GM19035 (cell line): ENCODE data around the gene RBBP8NL.

Source experiments
- ATAC-seq: cut with Tn5 transposase; IDR thresholded peaks from one replicate; pipeline ENCODE4 v1.9.1; 2021; ENCODE audit not compliant: unreplicated experiment

The RBBP8NL gene

DNA sequence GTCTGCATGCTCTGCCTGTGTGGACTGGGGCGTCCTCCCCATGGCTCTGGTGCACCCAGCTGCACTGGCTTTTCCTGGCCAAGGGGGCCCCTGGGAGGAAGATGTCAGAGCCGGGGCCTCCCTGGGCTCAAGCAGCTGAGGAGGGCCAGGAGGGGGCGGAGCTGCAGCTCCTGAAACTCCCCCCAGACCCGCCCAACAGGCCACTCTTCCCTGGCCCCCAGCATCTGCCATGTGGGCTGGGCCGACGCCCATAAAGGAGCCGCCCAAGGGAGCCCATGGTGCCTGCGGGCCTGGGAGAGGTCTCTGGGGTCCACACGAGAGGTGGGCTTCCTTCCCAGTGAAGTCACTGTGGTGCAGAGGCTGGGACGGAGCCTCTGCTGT lies 4.0 kb downstream of the RBBP8NL start:
- no peak for ATAC-seq

DNA sequence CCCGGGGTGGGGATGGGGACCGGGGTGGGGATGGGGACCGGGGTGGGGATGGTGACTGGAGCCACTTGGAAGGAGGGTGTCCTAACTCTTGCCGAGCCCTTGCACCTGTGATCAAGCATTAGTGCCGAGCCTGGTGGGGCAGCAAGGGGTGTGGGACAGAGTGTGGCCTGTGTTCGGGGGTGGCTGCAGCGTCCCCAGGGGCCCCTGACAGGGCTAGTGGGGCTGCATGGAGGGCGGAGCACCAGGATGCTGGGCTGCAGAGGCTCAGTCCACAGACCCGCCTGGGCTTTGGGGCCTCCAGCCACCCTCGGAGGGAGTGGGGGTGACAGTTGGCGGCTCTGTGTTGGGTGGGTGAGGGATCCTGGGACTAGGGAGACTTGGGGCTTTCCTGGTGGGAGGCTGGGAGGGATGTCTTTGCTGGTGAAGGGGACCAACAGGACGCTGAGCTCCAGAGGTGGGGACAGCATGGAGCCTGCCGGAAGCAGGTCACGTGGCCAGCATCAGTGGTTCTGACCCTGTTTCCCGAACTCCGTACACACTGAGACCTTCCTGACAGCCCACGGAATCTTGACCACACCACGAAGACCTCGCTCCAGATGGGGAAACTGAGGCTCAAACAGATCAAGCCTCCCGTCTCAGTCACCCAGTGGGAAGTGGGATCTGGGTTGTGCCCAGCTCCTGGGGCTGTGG lies 4.6 kb downstream of the RBBP8NL start:
- ATAC-seq = no peak

DNA sequence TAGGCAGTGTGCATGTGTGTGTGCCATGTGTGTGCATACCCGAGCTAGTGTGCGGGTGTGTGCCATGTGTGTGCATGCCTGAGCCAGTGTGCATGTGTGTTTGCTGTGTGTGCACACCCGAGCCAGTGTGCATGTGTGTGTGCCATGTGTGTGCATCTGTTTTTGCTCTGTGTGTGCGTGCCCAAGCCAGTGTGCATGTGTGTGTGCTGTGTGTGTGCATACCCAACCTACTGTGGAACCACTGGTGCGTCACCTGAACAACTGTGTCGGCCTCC lies 5.7 kb downstream of the RBBP8NL start:
- ATAC-seq = no peak

DNA sequence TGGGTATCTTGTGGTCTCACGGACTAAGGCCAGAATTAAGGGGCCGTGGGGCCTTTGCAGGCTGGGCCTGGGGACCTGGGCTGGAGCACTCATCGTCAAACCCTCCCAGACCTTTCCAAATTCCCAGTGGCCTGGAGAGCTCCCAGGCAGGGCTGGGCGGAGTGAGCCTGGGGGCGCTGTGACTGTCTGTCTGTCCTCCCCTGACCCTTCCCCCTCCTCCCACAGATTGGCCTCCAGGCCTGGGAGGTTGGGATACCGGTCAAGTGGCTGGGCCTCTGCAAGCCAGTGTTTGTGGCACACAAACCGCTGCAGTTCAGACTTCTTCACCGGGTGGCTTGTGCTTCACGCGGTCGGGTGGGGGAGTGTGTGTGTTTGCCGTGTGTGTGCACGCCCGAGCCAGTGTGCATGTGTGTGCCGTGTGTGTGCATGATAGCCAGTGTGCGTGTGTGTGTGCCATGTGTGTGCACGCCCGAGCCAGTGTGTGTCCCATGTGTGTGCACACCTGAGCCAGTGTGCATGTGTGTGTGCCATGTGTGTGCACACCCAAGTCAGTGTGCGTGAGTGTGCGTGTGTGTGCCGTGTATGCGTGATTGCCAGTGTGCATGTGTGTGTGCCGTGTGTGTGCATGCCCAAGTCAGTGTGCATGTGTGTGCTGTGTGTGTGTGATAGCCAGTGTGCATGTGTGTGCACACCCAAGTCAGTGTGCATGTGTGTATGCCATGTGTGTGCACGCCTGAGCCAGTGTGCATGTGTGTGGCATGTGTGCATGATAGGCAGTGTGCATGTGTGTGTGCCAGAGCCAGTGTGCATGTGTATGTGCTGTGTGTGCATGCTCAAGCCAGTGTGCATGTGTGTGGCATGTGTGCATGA lies 6.3 kb downstream of the RBBP8NL start:
- no peak for ATAC-seq

DNA sequence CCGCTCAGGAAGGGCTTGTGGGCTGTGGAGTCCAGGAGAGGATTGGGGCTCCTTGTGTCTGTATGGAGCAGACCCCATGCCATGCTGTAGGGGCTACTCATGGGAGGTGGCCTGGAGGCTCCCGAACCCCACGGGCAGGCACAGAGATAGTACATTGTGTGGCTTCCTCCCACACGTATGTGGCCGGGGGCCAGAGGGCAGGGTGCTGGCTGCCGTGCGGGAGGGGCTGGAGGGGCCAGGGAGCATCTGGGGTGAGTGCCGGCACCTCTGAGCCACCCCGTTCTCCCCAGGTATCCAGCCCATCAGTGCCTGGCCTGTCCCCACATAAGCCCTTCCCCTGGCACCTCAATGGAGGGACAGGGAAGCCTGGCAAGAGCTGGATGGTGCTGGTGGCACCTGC lies 7.6 kb downstream of the RBBP8NL start:
- ATAC-seq = no peak

DNA sequence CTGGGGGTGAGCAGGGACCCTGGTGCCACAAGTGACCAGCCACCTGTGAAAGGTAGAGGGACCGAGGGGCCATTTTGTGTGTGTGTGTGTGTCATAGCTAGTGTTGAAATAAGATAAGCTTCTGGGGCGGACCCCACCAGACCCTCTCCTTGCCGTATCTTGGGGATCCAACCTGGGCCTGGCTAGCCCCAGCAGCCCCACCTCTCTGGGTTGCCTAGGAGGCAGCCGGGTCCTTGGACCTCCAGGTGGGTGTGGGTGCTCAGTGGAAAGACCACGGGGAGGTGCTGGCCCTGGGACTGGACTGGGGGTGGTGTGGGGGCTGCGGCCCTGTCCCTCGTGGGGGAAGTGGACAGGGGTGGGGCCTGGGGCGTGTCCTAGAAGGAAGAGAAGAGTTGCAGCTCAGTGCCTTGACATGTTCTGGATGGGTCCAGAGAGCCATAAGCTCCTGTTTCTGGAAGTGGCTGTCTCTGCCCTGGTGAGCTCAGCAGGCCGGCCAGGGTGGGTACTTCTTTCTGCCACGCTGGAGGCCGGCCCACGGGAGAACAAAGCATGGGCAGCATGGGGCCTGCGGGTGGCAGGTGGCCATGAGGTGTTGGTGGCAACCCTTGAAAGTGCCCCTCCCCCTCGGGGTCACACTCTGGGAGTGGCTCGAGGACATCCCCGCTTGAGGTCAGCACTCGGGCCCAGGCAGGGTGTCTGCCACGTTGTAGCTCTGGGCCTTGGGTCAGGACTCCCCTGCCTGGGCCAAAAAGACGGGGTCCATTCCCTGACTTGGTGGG lies 8.4 kb downstream of the RBBP8NL start:
- no peak for ATAC-seq

DNA sequence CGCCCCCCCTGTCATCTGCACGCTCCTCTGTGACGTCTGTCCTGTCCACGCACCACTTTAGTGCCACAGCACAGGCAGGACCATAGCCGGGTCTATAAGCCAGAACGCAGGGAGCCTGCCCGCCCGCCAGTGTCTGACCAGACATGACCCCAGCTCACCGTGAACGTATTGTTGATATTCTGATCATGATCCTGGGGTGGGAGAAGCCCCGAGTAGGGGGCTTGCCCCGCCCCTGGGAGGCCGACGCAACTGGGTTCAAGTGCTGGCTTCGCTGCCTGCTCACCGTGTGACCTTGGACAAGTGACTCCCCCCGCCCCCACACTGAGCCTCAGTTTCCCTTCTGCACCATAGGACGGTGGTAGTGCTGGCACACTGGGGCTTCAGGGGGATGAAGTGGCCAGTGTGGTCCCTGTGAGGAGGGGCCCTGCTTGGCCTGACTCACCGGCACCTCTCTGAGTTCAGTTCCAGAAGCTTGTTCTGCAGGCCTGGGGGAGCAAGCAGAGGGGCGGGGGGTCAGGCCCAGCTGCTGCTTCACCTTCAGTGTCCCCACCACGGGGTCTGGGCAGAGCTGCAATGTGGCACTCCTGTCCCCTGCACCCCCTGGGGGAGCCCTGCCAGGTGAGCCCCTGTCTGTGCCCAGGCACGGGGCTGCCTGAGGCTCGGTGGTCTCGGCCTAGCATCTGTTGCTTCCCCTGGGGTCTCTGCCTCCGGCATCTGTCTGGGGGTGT lies 9.2 kb downstream of the RBBP8NL start:
- ATAC-seq = no peak

DNA sequence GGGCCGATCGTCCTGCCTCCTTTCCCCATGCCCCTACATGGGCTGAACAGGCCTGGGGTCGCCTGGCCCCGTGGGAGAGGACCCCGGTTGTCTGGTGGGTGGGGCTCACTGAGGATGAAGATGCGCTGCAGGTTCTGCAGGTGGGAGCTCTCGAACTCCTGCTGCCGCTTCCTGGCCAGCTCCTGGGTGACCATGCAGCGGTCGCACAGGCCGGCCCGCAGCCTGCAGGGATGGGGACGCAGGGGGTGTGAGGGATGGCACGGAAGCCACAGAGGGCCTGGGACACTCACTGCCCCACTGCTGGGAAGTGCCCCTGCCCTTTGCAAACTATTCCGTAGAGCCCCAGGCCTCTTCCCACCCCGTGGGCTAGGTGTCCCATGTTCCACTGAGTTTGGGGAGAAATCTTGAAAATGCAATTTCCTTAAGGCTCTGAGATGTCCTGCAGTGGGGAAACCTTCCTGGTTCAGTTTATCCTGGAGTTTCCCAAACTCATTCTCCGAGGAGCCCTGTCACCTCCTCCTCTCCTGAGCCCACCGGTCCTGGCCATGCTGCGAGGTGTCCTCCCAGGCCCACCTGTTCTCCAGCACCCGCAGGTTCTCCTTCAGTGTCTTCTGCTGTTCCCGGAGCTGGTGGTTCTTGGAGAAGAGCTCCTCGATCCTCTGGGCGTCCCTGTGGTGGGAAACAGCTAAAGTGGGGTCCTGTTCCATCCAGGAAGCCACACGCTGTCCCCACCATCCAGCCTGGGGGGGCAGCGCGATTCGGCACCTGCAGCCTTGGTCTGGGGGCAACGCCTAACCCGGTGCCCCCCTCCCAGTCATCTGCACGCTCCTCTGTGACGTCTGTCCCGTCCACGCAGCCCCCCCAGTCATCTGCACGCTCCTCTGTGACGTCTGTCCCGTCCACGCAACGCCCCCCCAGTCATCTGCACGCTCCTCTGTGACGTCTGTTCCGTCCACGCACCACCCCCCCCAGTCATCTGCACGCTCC lies 10.4 kb downstream of the RBBP8NL start:
- no peak for ATAC-seq

DNA sequence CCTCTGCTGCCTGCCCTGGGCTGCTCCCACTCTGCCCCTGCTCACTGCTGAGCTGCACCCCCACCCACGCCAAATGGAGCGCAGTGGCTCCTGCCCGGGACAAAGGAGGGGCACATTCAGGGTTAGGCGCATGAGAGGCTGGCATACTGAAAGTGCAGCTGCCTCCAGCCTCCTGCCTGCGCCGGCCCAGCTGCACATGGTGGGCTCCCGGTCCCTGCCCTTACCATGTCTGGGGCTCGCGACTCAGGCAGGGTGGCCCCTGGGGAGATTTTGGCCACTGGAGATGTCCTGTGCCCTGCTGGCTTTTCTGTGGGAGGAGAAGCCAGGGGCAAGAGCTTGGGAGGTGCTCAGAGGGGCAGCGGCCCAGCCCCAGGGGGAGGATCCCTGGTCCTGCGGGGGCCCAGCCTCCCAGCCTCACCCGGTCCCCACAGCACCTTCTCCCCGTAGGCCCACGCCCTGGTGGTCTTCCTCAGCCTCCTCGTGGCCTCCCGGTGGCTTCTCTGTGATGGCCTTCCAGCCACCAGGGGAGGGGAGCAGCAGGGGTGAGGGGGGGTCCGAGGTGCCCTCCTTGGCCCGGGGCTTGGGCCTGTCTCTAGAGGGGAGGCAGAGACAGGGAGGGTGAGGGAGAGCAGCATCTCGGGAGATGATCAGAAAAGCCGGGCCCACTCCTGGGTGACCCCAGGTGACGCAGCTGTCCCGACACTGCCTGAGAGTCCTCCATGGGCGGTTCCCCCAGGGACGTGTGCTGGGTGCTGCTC lies 11.8 kb downstream of the RBBP8NL start:
- ATAC-seq = no peak

DNA sequence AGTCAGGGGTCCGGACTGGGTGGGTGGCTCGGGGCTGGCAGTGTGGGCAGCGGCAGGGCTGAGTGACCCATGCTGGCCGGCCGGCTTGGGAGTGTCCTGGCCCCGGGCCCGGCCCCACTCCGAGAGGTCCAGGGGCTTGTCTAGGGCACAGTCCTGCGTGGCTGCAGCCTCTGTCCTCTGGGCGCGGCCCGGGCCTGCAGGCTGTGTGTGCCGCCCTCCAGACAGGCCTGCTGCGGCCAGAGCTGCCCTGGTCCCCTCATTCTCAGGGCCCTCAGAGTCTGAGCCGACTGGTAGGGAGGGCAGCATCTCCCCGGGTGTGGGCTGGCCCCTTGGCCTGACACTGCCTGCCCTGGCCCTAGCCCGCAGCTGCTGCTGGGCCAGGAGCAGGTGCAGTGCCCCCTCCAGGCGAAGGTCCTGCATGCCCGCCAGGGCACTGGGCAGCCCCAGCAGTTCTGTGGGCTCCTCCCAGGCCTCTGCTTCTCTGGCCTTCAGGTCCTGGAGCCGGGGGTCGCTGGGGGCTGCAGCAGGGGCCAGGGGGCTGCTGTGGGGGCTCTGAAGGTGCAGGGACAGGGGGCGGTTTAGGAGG lies 13.3 kb downstream of the RBBP8NL start:
- ATAC-seq = no peak

DNA sequence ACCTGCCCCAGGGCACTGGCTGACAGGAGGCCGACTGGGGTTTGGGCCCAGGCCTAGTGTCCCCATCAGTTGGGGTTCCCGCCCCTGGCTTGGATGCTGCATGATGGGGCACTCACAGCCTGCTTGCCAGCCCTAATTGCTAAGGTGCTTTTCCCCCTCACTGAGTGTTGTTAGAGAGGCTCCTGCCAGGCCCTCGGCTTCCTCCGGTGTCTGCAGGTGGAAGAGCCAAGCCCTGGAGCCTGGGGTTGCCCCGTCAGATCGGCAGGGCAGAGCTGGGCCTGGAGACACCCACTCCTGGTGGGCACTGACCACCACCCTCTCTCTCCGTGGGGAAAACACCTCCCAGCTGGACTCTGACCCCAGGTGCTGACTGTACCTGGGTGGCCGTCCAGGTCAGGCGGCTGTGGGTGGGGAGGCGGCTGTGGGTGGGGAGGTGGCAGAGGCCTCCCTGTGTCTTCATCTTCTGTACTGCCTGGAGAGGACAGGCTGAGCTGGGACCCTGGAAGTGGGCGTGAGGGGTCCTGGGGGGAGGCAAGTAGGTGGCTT lies 14.2 kb downstream of the RBBP8NL start:
- no peak for ATAC-seq

DNA sequence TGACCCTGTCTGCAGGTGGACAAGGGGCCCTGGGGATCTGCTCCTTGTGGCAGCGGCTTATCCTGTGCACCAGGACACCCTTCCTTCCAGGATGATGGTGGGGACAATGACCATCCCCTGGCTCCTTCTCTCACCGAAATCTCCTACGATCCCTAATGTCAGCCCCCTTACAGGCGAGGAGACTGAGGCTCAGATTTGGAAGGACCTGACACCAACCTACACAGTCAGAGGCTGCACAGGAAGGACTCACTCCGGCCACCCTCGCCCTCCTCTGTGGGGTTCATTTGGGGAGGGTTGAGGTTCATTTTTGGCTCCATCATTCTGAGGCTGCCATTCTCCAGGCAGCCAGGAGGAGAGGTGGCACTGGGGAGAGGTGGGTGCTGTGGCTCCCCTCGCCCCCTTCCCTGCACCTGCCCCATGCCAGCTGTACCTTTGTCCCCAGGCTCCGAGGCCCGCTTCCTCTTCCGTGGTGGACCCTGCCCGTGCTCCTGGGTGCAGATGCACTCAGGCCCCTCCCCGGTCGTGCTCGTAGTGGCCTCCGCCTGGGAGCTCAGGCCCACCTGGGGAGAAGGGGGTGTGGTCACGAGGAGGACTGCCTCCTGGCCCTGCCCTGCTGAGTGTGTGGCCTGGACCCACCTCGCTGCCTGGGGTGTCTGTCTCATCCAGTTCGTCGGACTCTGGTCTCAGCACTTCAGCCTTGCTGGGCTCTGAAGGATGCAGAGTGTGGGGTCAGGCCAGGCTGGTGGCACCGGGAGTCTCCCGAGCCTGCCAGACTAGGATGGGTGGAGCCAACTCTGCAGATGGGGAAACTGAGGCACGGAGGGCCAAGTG lies 14.9 kb downstream of the RBBP8NL start:
- ATAC-seq = no peak

DNA sequence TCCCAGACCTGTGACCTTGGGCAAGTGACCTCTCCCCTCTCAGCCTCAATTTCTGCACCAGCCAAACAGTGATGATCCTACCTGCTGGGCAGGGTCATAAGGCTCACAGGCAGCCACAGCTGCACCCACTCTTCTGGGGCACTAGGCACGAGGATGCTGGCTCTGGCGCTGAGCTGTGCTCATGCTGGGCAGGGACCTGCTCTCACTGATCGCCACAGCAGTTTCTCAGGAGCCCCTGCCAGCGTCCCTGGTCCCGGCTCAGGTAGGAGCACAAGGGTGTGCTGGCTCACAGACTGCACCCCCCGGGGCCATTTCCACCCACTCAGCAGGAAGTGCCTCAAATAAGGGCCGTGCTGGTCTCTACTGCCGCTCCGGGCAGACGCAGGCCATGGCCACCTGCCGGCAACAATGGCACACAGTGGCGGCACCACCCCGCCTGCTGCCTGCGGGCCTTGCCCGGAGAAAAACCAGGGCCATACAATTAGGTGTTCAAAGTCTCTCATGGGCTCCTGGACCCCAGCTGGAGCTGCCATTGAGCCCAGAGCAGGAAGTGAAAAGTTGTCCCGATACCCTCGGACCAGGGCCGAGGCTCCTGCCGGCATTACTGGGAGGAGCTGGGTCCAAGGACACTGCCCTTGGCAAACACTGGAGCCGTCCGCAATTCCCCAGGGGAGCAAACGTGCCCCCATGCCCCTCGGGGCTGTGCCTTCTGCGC lies 15.7 kb downstream of the RBBP8NL start:
- no peak for ATAC-seq

DNA sequence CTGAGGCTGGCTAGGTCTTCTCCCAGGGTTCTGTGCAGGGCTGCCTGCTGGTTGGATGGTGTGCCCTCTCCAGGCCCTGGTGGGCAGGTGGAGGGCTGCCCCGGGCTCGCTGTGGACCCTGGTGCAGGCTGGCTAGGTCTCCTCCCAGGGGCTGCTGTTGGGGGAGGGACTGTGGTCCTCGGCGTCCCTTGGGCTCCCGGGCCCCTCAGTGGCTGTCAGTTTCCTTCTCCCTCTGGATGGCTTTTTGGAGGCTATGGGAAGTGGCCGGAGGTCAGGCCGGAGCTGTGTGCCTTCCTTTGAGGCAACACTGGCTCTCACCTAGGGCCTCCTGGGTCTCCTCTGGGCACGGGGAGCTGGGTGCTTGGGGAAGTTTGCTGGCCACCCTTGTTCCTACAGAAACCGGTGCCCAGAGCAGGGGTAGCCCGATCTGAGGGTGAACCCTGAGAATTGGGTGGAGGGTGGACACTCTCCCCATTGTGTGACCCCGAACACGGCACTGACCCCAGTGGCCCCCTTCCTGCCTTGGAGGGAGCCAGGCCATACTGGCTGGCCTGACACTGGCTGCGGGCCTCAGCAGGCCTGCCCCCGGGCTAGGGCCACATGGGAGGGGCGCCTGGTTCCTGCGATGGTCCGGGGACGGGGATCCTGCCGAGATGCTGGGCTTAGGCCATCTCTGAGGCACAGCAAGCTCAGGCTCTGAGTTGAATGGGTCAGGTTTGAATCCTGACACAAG lies 16.4 kb downstream of the RBBP8NL start:
- no peak for ATAC-seq

DNA sequence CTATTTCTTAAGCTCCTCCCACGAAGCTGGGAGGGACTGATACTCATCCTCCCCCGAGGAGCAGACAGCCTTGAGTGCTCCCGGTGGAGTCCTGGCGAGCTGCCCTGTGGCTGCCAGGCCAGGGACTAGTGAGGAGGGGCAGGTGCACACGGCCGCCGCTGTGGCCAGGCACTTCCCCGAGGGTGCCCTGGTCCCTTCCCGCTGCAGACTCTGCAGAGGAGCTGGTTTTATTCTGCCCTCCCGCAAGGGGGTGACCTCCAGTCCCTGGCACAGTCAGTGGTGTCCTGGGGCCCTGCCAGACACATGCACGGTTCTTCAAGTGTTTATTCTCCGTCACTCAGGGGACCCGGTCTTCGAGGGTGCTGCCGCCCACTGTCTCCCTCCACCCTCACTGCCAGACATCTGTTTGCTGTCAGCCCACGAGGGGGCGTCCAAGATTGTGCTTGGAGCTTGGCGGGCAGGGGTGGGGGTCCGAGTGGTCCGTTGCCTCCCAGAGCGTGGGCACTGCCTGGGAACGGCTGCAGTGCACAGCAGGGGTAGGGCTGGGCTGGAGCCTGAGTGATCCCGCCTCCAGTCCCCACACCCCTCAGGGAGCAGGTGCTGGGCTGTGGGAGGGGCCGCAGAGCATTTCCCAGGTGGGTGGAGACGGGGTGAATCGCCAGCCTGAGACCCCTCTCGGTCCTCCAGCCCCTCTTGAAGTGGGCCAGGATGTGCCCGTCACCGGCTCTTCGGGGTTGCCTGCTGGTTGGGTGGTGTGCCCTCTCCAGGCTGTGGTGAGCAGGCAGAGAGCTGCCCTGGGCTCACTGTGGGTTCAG lies 17.2 kb downstream of the RBBP8NL start:
- ATAC-seq = no peak
